ENCODE data around the gene CRIM1. TPM values are rescaled to one million over a fixed set of nuclear protein-coding genes. Genes with fewer than 3 reads are reported as not detected.

The CRIM1 gene
- total and polyA plus RNA-seq, 2 of the 8 experiments (the other 6 are each of a cell fraction or from before 2014, with no cell fraction given) = 9.4 to 28.4 TPM

GRCh38 chr2:36451512-36451911, 95.9 kb downstream of the CRIM1 start:
- CTCF ChIA-PET (ENCODE audit: partially characterized antibody) = interaction anchor here (1.3 to 2.3 kb wide), 4 partner anchors 11 to 221 kb away, joined by 3 to 6 read pairs (median 3); no protein-coding TSS in a partner anchor
- H3K27ac ChIP-seq (ENCODE audit: low read depth, low read length) = no peak overlapping the region
- H3K18ac ChIP-seq (ENCODE audit: extremely low read depth, low read length) = no peak overlapping the region
- H3K4me1 ChIP-seq (replicated peaks in 1 of 4; ENCODE audit: control insufficient read depth in 3 of 4, insufficient read depth in 4 of 4, low read length in 3 of 4) = peaks cover 0 to 9% (median 8%) of the 10 kb centered on the region in 4 experiments; a peak in 2 of 7 replicates
- H3K23me2 ChIP-seq (ENCODE audit: low read depth, low read length) = no peaks in the 10 kb centered on the region
- H3K4me3 ChIP-seq (ENCODE audit: extremely low read depth in 1 of 4, insufficient read depth in 2 of 4, low read depth in 3 of 4, low read length in 4 of 4) = no peak overlapping the region
- no peak overlapping the region for H4K91ac ChIP-seq (replicated peaks; ENCODE audit: insufficient read length, low read length)
- H3K56ac ChIP-seq (replicated peaks; ENCODE audit: insufficient read length, low read depth, low read length) = no peak overlapping the region
- no peak overlapping the region for H4K5ac ChIP-seq (ENCODE audit: insufficient read length, low read depth, low read length)
- peaks cover 0 to 27% (median 7%) of the 10 kb centered on the region in 4 experiments; a peak in 4 of 8 replicates for H3K36me3 ChIP-seq (ENCODE audit: control insufficient read depth in 2 of 4, insufficient read depth in 4 of 4, low read length in 3 of 4)
- no peak overlapping the region for H3K4ac ChIP-seq (replicated peaks; ENCODE audit: insufficient read length, low read depth, low read length)
- H4K8ac ChIP-seq (ENCODE audit: extremely low read depth, insufficient read depth, low read length) = no peak overlapping the region
- no peak overlapping the region for H2AFZ ChIP-seq (ENCODE audit: low read length)
- no peak overlapping the region for H2BK15ac ChIP-seq (ENCODE audit: low read length)
- H2BK20ac ChIP-seq (ENCODE audit: low read length) = no peak overlapping the region
- H3K9ac ChIP-seq (replicated peaks in 1 of 4; ENCODE audit: extremely low read depth in 1 of 4, low read depth in 3 of 4, low read length in 3 of 4) = no peak overlapping the region
- H3K23ac ChIP-seq (ENCODE audit: insufficient read length) = no peak overlapping the region
- H3K9me3 ChIP-seq (ENCODE audit: insufficient read depth in 2 of 2, low read depth in 1 of 2, low read length in 1 of 2) = no peaks in the 10 kb centered on the region
- no peak overlapping the region for H2BK12ac ChIP-seq (ENCODE audit: low read depth, low read length)
- DNase-seq (ENCODE audit: low read depth in 1 of 2, low spot score in 2 of 2) = no peak
- 94% methylated on average over 5 of the region's 5 CpGs; no CpG with 5 or more reads in 1 of the 2 experiments for WGBS, 2 experiments (ENCODE audit: extremely low coverage in 1 of 2, insufficient coverage in 1 of 2, insufficient read length in 1 of 2, insufficient replicate concordance in 2 of 2, low coverage in 1 of 2, low lambda C conversion rate in 2 of 2, missing lambda C conversion rate in 1 of 2)
- no peaks in the 10 kb centered on the region for H3K27me3 ChIP-seq (replicated peaks in 1 of 4; ENCODE audit: control insufficient read depth in 3 of 4, extremely low read depth in 1 of 4, insufficient read depth in 3 of 4, low read length in 3 of 4)
- no peaks in the 10 kb centered on the region for H3K79me1 ChIP-seq (ENCODE audit: low read depth, low read length)
- no peak overlapping the region for H2BK120ac ChIP-seq (replicated peaks; ENCODE audit: low read depth, low read length)
- H3K14ac ChIP-seq (ENCODE audit: insufficient read length) = no peak overlapping the region
- H2AK5ac ChIP-seq (ENCODE audit: low read depth, low read length) = no peak overlapping the region
- H3K4me2 ChIP-seq (ENCODE audit: insufficient read depth in 1 of 2, low read depth in 2 of 2, low read length in 2 of 2) = no peak overlapping the region
- peaks cover 0 to 4% of the 10 kb centered on the region in 2 experiments for H4K20me1 ChIP-seq (replicated peaks in 1 of 2; ENCODE audit: control insufficient read depth in 1 of 2, insufficient read depth in 2 of 2, low read length in 2 of 2)
- no peak overlapping the region for H2BK5ac ChIP-seq (ENCODE audit: low read depth, low read length)
- POLR2A ChIA-PET (ENCODE audit: partially characterized antibody) = no interaction called here
- FAIRE-seq = no peak
- peaks cover 0 to 2% of the 10 kb centered on the region in 2 experiments; a peak in 1 of 4 replicates for H3K79me2 ChIP-seq (ENCODE audit: control insufficient read depth in 1 of 2, insufficient read depth in 2 of 2, low read length in 2 of 2)
- TF ChIP-seq EP300 (IDR thresholded peaks at IDR 0.05; ENCODE audit: borderline replicate concordance in 1 of 2, low read depth in 2 of 2, low read length in 2 of 2) (no peak), SAP30 (IDR thresholded peaks at IDR 0.05; ENCODE audit: insufficient read depth, insufficient replicate concordance, low read length) (no peak), SP2 (IDR thresholded peaks at IDR 0.05; ENCODE audit: low read length) (no peak), KDM4A (IDR thresholded peaks at IDR 0.05; ENCODE audit: low read depth, low read length, severe bottlenecking) (no peak), GTF2F1 (IDR thresholded peaks at IDR 0.05; ENCODE audit: borderline replicate concordance, low read depth, low read length) (no peak), CEBPB (IDR thresholded peaks at IDR 0.05; ENCODE audit: low read depth, low read length) (no peak), SIX5 (IDR thresholded peaks at IDR 0.05; ENCODE audit: low read depth, low read length) (no peak), TEAD4 (IDR thresholded peaks at IDR 0.05; ENCODE audit: low read depth, low read length) (no peak), TAF7 (optimal IDR thresholded peaks at IDR 0.05; ENCODE audit: borderline replicate concordance, low read depth, low read length) (no peak), POLR2AphosphoS5 (IDR thresholded peaks at IDR 0.05; ENCODE audit: low read depth, low read length) (no peak), CREB1 (IDR thresholded peaks at IDR 0.05) (no peak), EZH2 (IDR thresholded peaks at IDR 0.05; ENCODE audit: low read depth, low read length, severe bottlenecking) (no peak), JUN (IDR thresholded peaks at IDR 0.05; ENCODE audit: low read depth, low read length) (no peak)
- TF ChIP-seq, protein P1, sequence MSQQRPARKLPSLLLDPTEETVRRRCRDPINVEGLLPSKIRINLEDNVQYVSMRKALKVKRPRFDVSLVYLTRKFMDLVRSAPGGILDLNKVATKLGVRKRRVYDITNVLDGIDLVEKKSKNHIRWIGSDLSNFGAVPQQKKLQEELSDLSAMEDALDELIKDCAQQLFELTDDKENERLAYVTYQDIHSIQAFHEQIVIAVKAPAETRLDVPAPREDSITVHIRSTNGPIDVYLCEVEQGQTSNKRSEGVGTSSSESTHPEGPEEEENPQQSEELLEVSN (IDR thresholded peaks at IDR 0.05) = no peak
